ENCODE measurements around the gene OR2AG1. TPM values are rescaled to one million over a fixed set of nuclear protein-coding genes. Genes with fewer than 3 reads are reported as not detected.
"Not testable (repeated sequence)": the region's sequence is repeated elsewhere in the genome, so short reads cannot be mapped to it uniquely, and the experiment has no call there.

Gene OR2AG1
- total RNA-seq, 2 experiments from 2014 or later = not detected

- Mint-ChIP-seq H3K27me3 (no peaks in the 10 kb centered on the region), H3K9me3 (peaks cover 11% of the 10 kb centered on the region), H3K4me1 (ENCODE audit: low read depth) (no peaks in the 10 kb centered on the region), H3K36me3 (ENCODE audit: low read depth) (no peaks in the 10 kb centered on the region), H3K27ac (no peak within 1 kb of the TSS), H3K4me3 (no peak within 1 kb of the TSS)
- DNase-seq (no peak), ATAC-seq (no peak)
- ChIA-PET POLR2A (no interaction called here), CTCF (interaction anchor here (0.9 kb wide), 1 partner anchor 13 kb away, joined by 4 read pairs; no protein-coding TSS in a partner anchor)
- intact Hi-C loops (cut with micrococcal nuclease) = no loop called here
- TF ChIP-seq CTCF (IDR thresholded peaks at IDR 0.05) = no peak
Observed at GRCh38 chr11:6799402-6799801, 16.6 kb downstream of the OR2AG1 start, which contains the start of gene OR6A2. OR6A2 (minus strand) TSS chr11:6799689; CDS start chr11:6795708, 3,981 bp downstream.

GRCh38 chr11:6801075-6801474 is 18.3 kb downstream of the OR2AG1 start:
- peaks cover 11% of the 10 kb centered on the region for H3K9me3 Mint-ChIP-seq
- H3K4me1 Mint-ChIP-seq (ENCODE audit: low read depth); H3K36me3 Mint-ChIP-seq (ENCODE audit: low read depth); H3K27me3 Mint-ChIP-seq; intact Hi-C loops (cut with micrococcal nuclease); POLR2A ChIA-PET; H3K27ac Mint-ChIP-seq; H3K4me3 Mint-ChIP-seq; DNase-seq; ATAC-seq: not testable (repeated sequence)
- CTCF ChIA-PET = interaction anchor here (1.2 kb wide), 2 partner anchors 11 to 24 kb away, joined by 3 read pairs; no protein-coding TSS in a partner anchor

GRCh38 chr11:6812390-6813005 is 29.7 kb downstream of the OR2AG1 start:
- POLR2A ChIA-PET = no interaction called here
- peak; percentile 99 for ATAC-seq
- peaks cover 10% of the 10 kb centered on the region for H3K27me3 Mint-ChIP-seq
- no peak overlapping the region for H3K4me3 Mint-ChIP-seq
- H3K4me1 Mint-ChIP-seq (ENCODE audit: low read depth) = no peaks in the 10 kb centered on the region
- no peak overlapping the region for H3K27ac Mint-ChIP-seq
- CTCF ChIA-PET = interaction anchor here (0.6 to 2.2 kb wide), 41 partner anchors 9 to 883 kb away, joined by 3 to 25 read pairs (median 4); partner anchors contain the start of genes OR2AG1, OR2AG2, OR2D2 and ZNF215
- peak; percentile 90 for TF ChIP-seq CTCF (IDR thresholded peaks at IDR 0.05)
- no peaks in the 10 kb centered on the region for H3K9me3 Mint-ChIP-seq
- DNase-seq = peak; percentile 44
- intact Hi-C loops (cut with micrococcal nuclease) = no loop called here
- no peaks in the 10 kb centered on the region for H3K36me3 Mint-ChIP-seq (ENCODE audit: low read depth)

- intact Hi-C loops (cut with micrococcal nuclease) = no loop called here
- Mint-ChIP-seq H3K4me3 (no peak overlapping the region), H3K36me3 (ENCODE audit: low read depth) (no peaks in the 10 kb centered on the region), H3K27ac (no peak overlapping the region), H3K27me3 (peaks cover 10% of the 10 kb centered on the region), H3K9me3 (no peaks in the 10 kb centered on the region), H3K4me1 (ENCODE audit: low read depth) (no peaks in the 10 kb centered on the region)
- TF ChIP-seq CTCF (IDR thresholded peaks at IDR 0.05) = no peak
- POLR2A ChIA-PET = no interaction called here
- ATAC-seq (no peak), DNase-seq (no peak)
- CTCF ChIA-PET = no interaction called here
Observed at GRCh38 chr11:6813656-6814055, 30.8 kb downstream of the OR2AG1 start.

GRCh38 chr11:6817694-6818093 is 34.9 kb downstream of the OR2AG1 start:
- ChIA-PET POLR2A (no interaction called here), CTCF (interaction anchor here (0.7 kb wide), 1 partner anchor 625 kb away, joined by 4 read pairs; no protein-coding TSS in a partner anchor)
- DNase-seq (no peak), ATAC-seq (no peak)
- Mint-ChIP-seq H3K9me3 (no peaks in the 10 kb centered on the region), H3K4me3 (no peak overlapping the region), H3K36me3 (ENCODE audit: low read depth) (no peaks in the 10 kb centered on the region), H3K27ac (no peak overlapping the region), H3K27me3 (peaks cover 8% of the 10 kb centered on the region), H3K4me1 (ENCODE audit: low read depth) (no peaks in the 10 kb centered on the region)
- TF ChIP-seq CTCF (IDR thresholded peaks at IDR 0.05) = no peak
- intact Hi-C loops (cut with micrococcal nuclease) = no loop called here
